ENCODE measurements around the gene AHSP. TPM values are rescaled to one million over a fixed set of nuclear protein-coding genes. Genes with fewer than 3 reads are reported as not detected.
A peak's percentile ranks its signal among the peaks of the same experiment; 100 is the strongest.

AHSP gene
- total and polyA plus RNA-seq, 10 of the 15 experiments (the other 5 are each of a cell fraction or from before 2014, with no cell fraction given): not detected

- TF ChIP-seq BCLAF1 (IDR thresholded peaks at IDR 0.05) (no peak), ZNF274 (IDR thresholded peaks at IDR 0.05; ENCODE audit: insufficient read depth, insufficient read length) (no peak), JUNB (IDR thresholded peaks at IDR 0.05) (no peak), IKZF1 (conservative IDR thresholded peaks at IDR 0.05) (peak; percentile 74), BMI1 (IDR thresholded peaks at IDR 0.05; ENCODE audit: borderline replicate concordance) (peak; percentile 20; the same call in 1 of the 2 replicates), HDGF (IDR thresholded peaks at IDR 0.05) (no peak), POLR2AphosphoS5 (IDR thresholded peaks at IDR 0.05; ENCODE audit: low read length) (peak; percentile 92; the same call in 1 of the 2 replicates), CBFB (IDR thresholded peaks at IDR 0.05; ENCODE audit: low read depth) (peak; percentile 69; the same call in 1 of the 2 replicates), ZNF622 (IDR thresholded peaks at IDR 0.05) (no peak), RUNX3 (IDR thresholded peaks at IDR 0.05; ENCODE audit: low read length) (peak; percentile 31; the same call in 1 of the 2 replicates), CREB1 (IDR thresholded peaks at IDR 0.05; ENCODE audit: low read depth) (peak; percentile 83), SMARCA5 (IDR thresholded peaks at IDR 0.05) (peak; percentile 80), NFIC (IDR thresholded peaks at IDR 0.05; ENCODE audit: low read depth, low read length) (peak; percentile 46; the same call in 1 of the 2 replicates), CHD2 (IDR thresholded peaks at IDR 0.05; ENCODE audit: borderline replicate concordance, low read depth, low read length) (peak; percentile 63), ZNF384 (IDR thresholded peaks at IDR 0.05; ENCODE audit: borderline replicate concordance, low read depth, low read length) (no peak), CEBPZ (IDR thresholded peaks at IDR 0.05; ENCODE audit: low read depth, low read length) (no peak), PAX8 (IDR thresholded peaks at IDR 0.05) (no peak), POLR2A (IDR thresholded peaks at IDR 0.05; ENCODE audit: low read depth, low read length) (peak; percentile 95), GABPA (IDR thresholded peaks at IDR 0.05; ENCODE audit: low read depth) (peak; percentile 84), MTA3 (IDR thresholded peaks at IDR 0.05; ENCODE audit: borderline replicate concordance, low read length) (no peak), SIN3A (IDR thresholded peaks at IDR 0.05; ENCODE audit: low read depth, low read length) (peak; percentile 89)
- TF ChIP-seq, protein P1, sequence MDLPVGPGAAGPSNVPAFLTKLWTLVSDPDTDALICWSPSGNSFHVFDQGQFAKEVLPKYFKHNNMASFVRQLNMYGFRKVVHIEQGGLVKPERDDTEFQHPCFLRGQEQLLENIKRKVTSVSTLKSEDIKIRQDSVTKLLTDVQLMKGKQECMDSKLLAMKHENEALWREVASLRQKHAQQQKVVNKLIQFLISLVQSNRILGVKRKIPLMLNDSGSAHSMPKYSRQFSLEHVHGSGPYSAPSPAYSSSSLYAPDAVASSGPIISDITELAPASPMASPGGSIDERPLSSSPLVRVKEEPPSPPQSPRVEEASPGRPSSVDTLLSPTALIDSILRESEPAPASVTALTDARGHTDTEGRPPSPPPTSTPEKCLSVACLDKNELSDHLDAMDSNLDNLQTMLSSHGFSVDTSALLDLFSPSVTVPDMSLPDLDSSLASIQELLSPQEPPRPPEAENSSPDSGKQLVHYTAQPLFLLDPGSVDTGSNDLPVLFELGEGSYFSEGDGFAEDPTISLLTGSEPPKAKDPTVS (IDR thresholded peaks at IDR 0.05; ENCODE audit: low read depth, low read length): no peak
- TF ChIP-seq, protein P2, sequence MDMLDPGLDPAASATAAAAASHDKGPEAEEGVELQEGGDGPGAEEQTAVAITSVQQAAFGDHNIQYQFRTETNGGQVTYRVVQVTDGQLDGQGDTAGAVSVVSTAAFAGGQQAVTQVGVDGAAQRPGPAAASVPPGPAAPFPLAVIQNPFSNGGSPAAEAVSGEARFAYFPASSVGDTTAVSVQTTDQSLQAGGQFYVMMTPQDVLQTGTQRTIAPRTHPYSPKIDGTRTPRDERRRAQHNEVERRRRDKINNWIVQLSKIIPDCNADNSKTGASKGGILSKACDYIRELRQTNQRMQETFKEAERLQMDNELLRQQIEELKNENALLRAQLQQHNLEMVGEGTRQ (IDR thresholded peaks at IDR 0.05; ENCODE audit: borderline replicate concordance, low read depth, low read length): no peak
Measured at GRCh38 chr16:31507929-31508705, 19.6 kb upstream of the AHSP start, which contains the start of gene RUSF1 (continued).

Data from GM12878 (cell line).